Tibial nerve (tissue), 4 donors: ENCODE data around the gene ARG2. TPM values are rescaled to one million over a fixed set of nuclear protein-coding genes. Genes with fewer than 3 reads are reported as not detected.

Experiments
- DNase-seq, 2 donors: peaks; one replicate each; pipeline ENCODE4 v3.0.0-alpha.2; 2019; ENCODE audit warnings: low spot score in 2 of 2
- H3K27ac ChIP-seq, 4 donors: fragments of 200-600 bp; sonication (generic) in 3 of 4; one replicate each; pipeline ENCODE4 v1.5.1; 2017 to 2019; ENCODE audit warnings: mild to moderate bottlenecking in 1 of 4
- H3K27me3 ChIP-seq, 2 donors: fragments of 200-600 bp; sonication (generic) in 1 of 2; one replicate each; pipeline versions ENCODE4 v1.5.1 to v1.6.0; 2017 to 2019
- H3K36me3 ChIP-seq, 3 donors: fragments of 200-600 bp; sonication (generic); one replicate each; pipeline ENCODE4 v1.5.1; 2018 to 2019
- H3K4me1 ChIP-seq, 4 donors: fragments of 200-600 bp; sonication (generic) in 3 of 4; one replicate each; pipeline ENCODE4 v1.5.1; 2017 to 2019
- H3K4me3 ChIP-seq, 4 donors: fragments of 200-600 bp; sonication (generic) in 3 of 4; one replicate each; pipeline ENCODE4 v1.5.1; 2017 to 2019; ENCODE audit warnings: mild to moderate bottlenecking in 1 of 4, moderate library complexity in 1 of 4
- H3K9me3 ChIP-seq, 4 donors: fragments of 200-600 bp; sonication (generic) in 3 of 4; one replicate each; pipeline ENCODE4 v1.5.1; 2017 to 2019
- CTCF ChIP-seq, 5 experiments: fragments of 200-600 bp in 3 of 5; fragments of 450-650 bp in 2 of 5; sonication (generic) in 3 of 5; IDR thresholded peaks; one replicate each; pipeline ENCODE4 v1.5.1; 2016 to 2019; ENCODE audit warnings: antibody characterized with exemption in 5 of 5, mild to moderate bottlenecking in 3 of 5, moderate library complexity in 2 of 5
- EP300 ChIP-seq, 2 donors: sonication (generic); formaldehyde crosslinking; IDR thresholded peaks; one replicate each; pipeline ENCODE4 v1.6.1; 2017; ENCODE audit warnings: antibody characterized with exemption in 2 of 2, mild to moderate bottlenecking in 1 of 2
- POLR2A ChIP-seq, 2 donors: fragments of 450-650 bp; IDR thresholded peaks; one replicate each; pipeline ENCODE4 v1.6.1; 2017; ENCODE audit warnings: antibody characterized with exemption in 2 of 2, mild to moderate bottlenecking in 2 of 2, moderate library complexity in 2 of 2
- WGBS, 2 donors: methylation state at CpG; one replicate each; pipeline ENCODE4 v1.1.5; 2018; 5-methylcytosine and 5-hydroxymethylcytosine counted together
- total RNA-seq, 4 donors: library from RNA; depleted of rRNA; stranded (reverse); fragments of >200 nt; gene quantifications; one replicate each; pipeline ENCODE4 v1.1.0, GENCODE V29; 2016

The ARG2 gene
- total RNA-seq, 4 donors from 2014 or later, result 0.44 to 21.3 (median 2.6) TPM

DNA sequence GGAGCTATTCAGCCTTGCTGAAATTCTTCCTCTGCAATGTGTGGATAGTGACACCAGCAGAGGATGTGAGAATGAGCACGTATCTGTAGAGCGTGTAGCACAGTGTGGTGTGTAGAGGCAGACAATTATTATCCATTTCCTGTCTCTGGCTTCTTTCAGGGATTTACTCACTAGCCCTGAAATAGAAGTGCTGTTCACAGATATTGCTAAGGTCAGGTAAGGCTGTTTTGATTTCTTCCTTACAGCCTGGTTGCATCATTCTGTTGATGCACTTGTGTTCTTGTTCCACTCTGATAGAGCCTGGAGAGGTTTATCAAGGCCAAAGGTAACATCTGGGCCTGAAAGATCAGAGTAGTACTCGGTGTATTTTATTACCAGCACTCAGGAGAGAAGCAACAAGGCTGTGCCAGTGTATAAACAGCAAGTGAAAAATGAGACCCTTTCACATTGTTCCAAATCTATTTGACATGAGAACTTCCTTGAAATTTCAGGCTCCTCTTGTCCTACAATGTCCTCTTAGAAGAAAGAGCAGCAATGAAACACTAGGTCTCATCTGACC is 16.7 kb downstream of the ARG2 start:
- TF ChIP-seq EP300 (IDR thresholded peaks at IDR 0.05) (no peak), CTCF (IDR thresholded peaks at IDR 0.05) (no peak)
- 41 to 49% methylated on average over 3 of the region's 3 CpGs for WGBS, 2 donors

GRCh38 chr14:67638642-67639041 is 18.9 kb downstream of the ARG2 start:
- no peaks in the 10 kb centered on the region for H3K9me3 ChIP-seq
- no peak for DNase-seq
- 90 to 95% methylated on average over 3 of the region's 3 CpGs for WGBS, 2 donors
- TF ChIP-seq POLR2A (IDR thresholded peaks at IDR 0.05) (no peak), CTCF (IDR thresholded peaks at IDR 0.05) (no peak), EP300 (IDR thresholded peaks at IDR 0.05) (no peak)
- no peak overlapping the region for H3K4me3 ChIP-seq
- H3K27ac ChIP-seq, result no peak overlapping the region
- H3K4me1 ChIP-seq, result no peaks in the 10 kb centered on the region
- no peaks in the 10 kb centered on the region for H3K27me3 ChIP-seq
- H3K36me3 ChIP-seq, result peaks cover 0 to 3% (median 0%) of the 10 kb centered on the region in 3 donors

More for the DNA sequence above, 16.7 kb downstream of the ARG2 start:
- no peaks in the 10 kb centered on the region for H3K4me1 ChIP-seq
- no peak for DNase-seq
- H3K9me3 ChIP-seq, result no peaks in the 10 kb centered on the region
- H3K4me3 ChIP-seq, result no peak overlapping the region
- H3K27ac ChIP-seq, result no peak overlapping the region
- H3K36me3 ChIP-seq, result no peaks in the 10 kb centered on the region
- no peaks in the 10 kb centered on the region for H3K27me3 ChIP-seq

- peaks cover 0 to 15% (median 0%) of the 10 kb centered on the region in 3 donors for H3K36me3 ChIP-seq
- no peak overlapping the region for H3K27ac ChIP-seq
- no peak overlapping the region for H3K4me3 ChIP-seq
- no peaks in the 10 kb centered on the region for H3K27me3 ChIP-seq
- 93 to 95% methylated on average over 1 of the region's 1 CpG for WGBS, 2 donors
- H3K4me1 ChIP-seq, result no peaks in the 10 kb centered on the region
- no peak for DNase-seq
- TF ChIP-seq CTCF (IDR thresholded peaks at IDR 0.05), result no peak
- TF ChIP-seq EP300 (IDR thresholded peaks at IDR 0.05), result no peak
- no peak for TF ChIP-seq POLR2A (IDR thresholded peaks at IDR 0.05)
- no peaks in the 10 kb centered on the region for H3K9me3 ChIP-seq
These were observed 21.8 kb downstream of the ARG2 start for GRCh38 chr14:67641480-67641879.

DNA sequence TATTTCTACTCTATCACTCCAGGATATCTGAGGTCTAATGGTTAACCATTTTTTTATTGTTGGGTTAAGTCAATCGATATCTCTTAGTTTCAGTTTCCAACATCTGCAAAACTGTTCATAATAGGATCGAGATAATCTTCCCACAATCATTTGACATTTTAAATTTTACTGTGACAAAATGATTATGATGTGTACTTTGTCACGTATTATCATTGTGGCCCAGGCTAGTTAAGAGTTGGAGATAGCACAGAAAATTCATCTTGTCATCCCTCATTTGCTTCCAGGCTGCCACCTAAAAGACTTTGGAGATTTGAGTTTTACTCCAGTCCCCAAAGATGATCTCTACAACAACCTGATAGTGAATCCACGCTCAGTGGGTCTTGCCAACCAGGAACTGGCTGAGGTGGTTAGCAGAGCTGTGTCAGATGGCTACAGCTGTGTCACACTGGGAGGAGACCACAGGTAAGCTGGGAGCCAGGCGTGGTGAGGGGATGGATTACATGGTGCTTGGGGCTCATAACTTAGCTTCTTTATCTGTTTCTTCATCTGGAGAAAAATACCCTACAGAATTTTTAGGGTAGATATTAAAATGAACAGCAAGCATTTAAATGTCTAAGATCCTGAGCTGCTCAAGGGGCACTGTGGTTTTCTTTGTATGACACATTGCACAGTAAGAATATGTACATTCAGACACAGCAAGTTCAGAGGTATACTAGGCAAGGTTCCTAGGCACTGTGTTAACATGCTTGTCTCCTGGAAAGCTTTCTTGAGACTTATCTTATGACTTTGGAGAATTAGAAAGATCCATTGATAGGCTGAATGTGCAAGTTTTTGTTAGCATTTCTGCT is 22.4 kb downstream of the ARG2 start:
- no peak for DNase-seq
- H3K4me3 ChIP-seq, result no peak overlapping the region
- no peaks in the 10 kb centered on the region for H3K4me1 ChIP-seq
- no peak overlapping the region for H3K27ac ChIP-seq
- peaks cover 0 to 17% (median 4%) of the 10 kb centered on the region in 3 donors for H3K36me3 ChIP-seq
- TF ChIP-seq POLR2A (IDR thresholded peaks at IDR 0.05) (no peak), EP300 (IDR thresholded peaks at IDR 0.05) (no peak), CTCF (IDR thresholded peaks at IDR 0.05) (no peak)
- H3K27me3 ChIP-seq, result no peaks in the 10 kb centered on the region
- no peaks in the 10 kb centered on the region for H3K9me3 ChIP-seq
- WGBS, 2 donors, result 94% methylated on average over 5 of the region's 5 CpGs

DNA sequence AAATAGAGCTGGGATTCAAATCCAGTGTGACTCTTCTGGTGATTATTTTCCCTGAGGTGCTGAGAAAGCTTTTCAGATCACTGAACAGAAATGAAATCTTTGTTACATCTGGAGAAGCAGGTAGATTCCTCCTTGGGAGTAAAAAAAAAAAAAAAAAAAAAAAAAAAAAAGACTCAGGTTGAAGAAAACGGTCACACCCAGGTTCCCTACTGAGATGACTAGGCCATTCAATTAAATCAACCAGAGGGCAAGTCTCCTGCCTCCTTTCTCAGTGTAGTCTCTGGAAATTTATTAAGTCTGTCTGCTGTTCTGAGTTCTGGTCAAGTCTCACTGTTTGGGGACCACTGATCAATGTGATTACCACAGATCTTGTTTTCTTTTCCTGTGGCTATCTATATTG is 24.0 kb downstream of the ARG2 start:
- no peaks in the 10 kb centered on the region for H3K4me1 ChIP-seq
- H3K27ac ChIP-seq, result no peak overlapping the region
- H3K4me3 ChIP-seq, result no peak overlapping the region
- WGBS, 2 donors, result 73 to 91% methylated on average over 1 of the region's 1 CpG
- H3K9me3 ChIP-seq, result no peaks in the 10 kb centered on the region
- H3K27me3 ChIP-seq, result no peaks in the 10 kb centered on the region
- H3K36me3 ChIP-seq, result peaks cover 0 to 31% (median 6%) of the 10 kb centered on the region in 3 donors
- TF ChIP-seq EP300 (IDR thresholded peaks at IDR 0.05), result no peak
- no peak for TF ChIP-seq POLR2A (IDR thresholded peaks at IDR 0.05)
- TF ChIP-seq CTCF (IDR thresholded peaks at IDR 0.05), result no peak
- no peak for DNase-seq
